IMR-90 (cell line): ENCODE results near the gene MMAB. TPM values are rescaled to one million over a fixed set of nuclear protein-coding genes. Genes with fewer than 3 reads are reported as not detected.

ENCODE experiments used
- ATAC-seq: fragments of 200-7000 bp; cut with Tn5 transposase; 2 replicates; pipeline ENCODE4 v1.9.1; 2020; ENCODE audit warnings: low read depth, mild to moderate bottlenecking, moderate library complexity
- BruUV-seq: library from RNA; stranded (reverse); fragments of 400-500 nt; replicated peaks from 2 replicates; lab custom pipeline; 2021; lab: Mats Ljungman, UMichigan
- CTCF ChIA-PET: fragments of 300-600 bp; formaldehyde crosslinking; extraction: SDS; loops from one replicate; lab custom pipeline; 2021; ENCODE audit warnings: antibody characterized with exemption; lab: Yijun Ruan, JAX
- POLR2A ChIA-PET: fragments of 300-600 bp; sonication (Branson Sonifier 250); formaldehyde crosslinking; loops from one replicate; lab custom pipeline; 2022; ENCODE audit warnings: antibody characterized with exemption; ENCODE audit not compliant: unreplicated experiment; lab: Charles Lee
- DNase-seq: peaks from one replicate; pipeline ENCODE4 v3.0.0; 2013
- H2AFZ ChIP-seq: replicated peaks from 2 replicates; pipeline ENCODE3; 2013; ENCODE audit warnings: low read length, mild to moderate bottlenecking; ENCODE audit not compliant: poor library complexity
- H2AK5ac ChIP-seq: 2 replicates; pipeline ENCODE4 v1.6.1; 2013; ENCODE audit warnings: low read depth, low read length, inconsistent platforms
- H2AK9ac ChIP-seq: replicated peaks from 2 replicates; pipeline ENCODE3; 2013; ENCODE audit warnings: mild to moderate bottlenecking, low read depth, low read length, moderate library complexity; ENCODE audit not compliant: poor library complexity
- H2BK120ac ChIP-seq: 2 replicates; pipeline ENCODE4 v1.6.1; 2013; ENCODE audit warnings: low read depth, low read length, inconsistent platforms
- H2BK15ac ChIP-seq: 3 replicates; pipeline ENCODE4 v1.6.1; 2013; ENCODE audit warnings: low read depth, low read length, inconsistent platforms
- H2BK20ac ChIP-seq: 2 replicates; pipeline ENCODE4 v1.6.1; 2013; ENCODE audit warnings: low read depth, mild to moderate bottlenecking, inconsistent platforms, low read length, moderate library complexity
- H2BK5ac ChIP-seq: 2 replicates; pipeline ENCODE4 v1.6.1; 2013; ENCODE audit warnings: mild to moderate bottlenecking, low read depth, low read length, inconsistent platforms; ENCODE audit not compliant: poor library complexity, severe bottlenecking
- H3K14ac ChIP-seq: replicated peaks from 2 replicates; pipeline ENCODE4 v1.6.1; 2013; ENCODE audit warnings: low read depth, low read length, inconsistent platforms
- H3K18ac ChIP-seq: 2 replicates; pipeline ENCODE4 v1.6.1; 2013; ENCODE audit warnings: low read depth, low read length, control low read depth
- H3K23ac ChIP-seq: 2 replicates; pipeline ENCODE4 v1.6.1; 2013; ENCODE audit warnings: low read depth, low read length, inconsistent platforms
- H3K27ac ChIP-seq: 2 replicates; pipeline ENCODE4 v1.5.1; 2013; ENCODE audit warnings: mild to moderate bottlenecking, control low read depth, low read length; ENCODE audit not compliant: insufficient read depth
- H3K27me3 ChIP-seq: 2 replicates; pipeline ENCODE4 v1.6.1; 2013; ENCODE audit warnings: low read length; ENCODE audit not compliant: control insufficient read depth, insufficient read depth
- H3K36me3 ChIP-seq: 2 replicates; pipeline ENCODE4 v1.6.1; 2013; ENCODE audit warnings: low read length, mixed read lengths; ENCODE audit not compliant: control insufficient read depth, insufficient read depth
- H3K4ac ChIP-seq: 2 replicates; pipeline ENCODE4 v1.6.1; 2013; ENCODE audit warnings: low read depth, low read length, inconsistent platforms
- H3K4me1 ChIP-seq: 2 replicates; pipeline ENCODE4 v1.6.1; 2013; ENCODE audit warnings: low read length, mixed read lengths; ENCODE audit not compliant: control insufficient read depth, insufficient read depth
- H3K4me2 ChIP-seq: 2 replicates; pipeline ENCODE4 v1.6.1; 2013; ENCODE audit warnings: low read depth, mild to moderate bottlenecking, control low read depth, low read length, moderate library complexity
- H3K4me3 ChIP-seq: 2 replicates; pipeline ENCODE4 v1.5.1; 2013; ENCODE audit warnings: low read depth, mild to moderate bottlenecking, control low read depth, low read length, moderate library complexity; ENCODE audit not compliant: insufficient read depth
- H3K56ac ChIP-seq: 2 replicates; pipeline ENCODE4 v1.6.1; 2013; ENCODE audit warnings: low read length, inconsistent platforms; ENCODE audit not compliant: insufficient read depth; ENCODE audit errors: extremely low read depth
- H3K79me1 ChIP-seq, 2 experiments: 2 replicates each; pipeline ENCODE4 v1.6.1; 2013; ENCODE audit warnings: low read length in 2 of 2, inconsistent platforms in 1 of 2, low read depth in 1 of 2
- H3K9ac ChIP-seq: 2 replicates; pipeline ENCODE4 v1.6.1; 2013; ENCODE audit warnings: low read depth, low read length, control low read depth
- H3K9me1 ChIP-seq: 2 replicates; pipeline ENCODE4 v1.6.1; 2013; ENCODE audit warnings: low read length, inconsistent platforms; ENCODE audit not compliant: insufficient read depth
- H3K9me3 ChIP-seq: 2 replicates; pipeline ENCODE4 v1.6.1; 2013; ENCODE audit warnings: low read length; ENCODE audit not compliant: control insufficient read depth, insufficient read depth
- H4K20me1 ChIP-seq: 2 replicates; pipeline ENCODE4 v1.6.1; 2013; ENCODE audit warnings: low read length, inconsistent platforms; ENCODE audit not compliant: insufficient read depth
- H4K5ac ChIP-seq: 2 replicates; pipeline ENCODE4 v1.6.1; 2013; ENCODE audit warnings: mild to moderate bottlenecking, low read depth, low read length, control low read depth
- H4K8ac ChIP-seq, 2 experiments: 2 replicates each; pipeline ENCODE4 v1.6.1; 2013; ENCODE audit warnings: low read depth in 2 of 2, low read length in 2 of 2, control low read depth in 1 of 2, inconsistent platforms in 1 of 2
- H4K91ac ChIP-seq: 2 replicates; pipeline ENCODE4 v1.6.1; 2013; ENCODE audit warnings: low read depth, low read length, inconsistent platforms; ENCODE audit not compliant: insufficient read depth
- BHLHE40 ChIP-seq: fragments of 150-350 bp; IDR thresholded peaks from 2 replicates; pipeline ENCODE4 v1.6.1; 2016; ENCODE audit warnings: mild to moderate bottlenecking, low read depth, low read length
- CEBPB ChIP-seq: IDR thresholded peaks from 2 replicates; pipeline ENCODE4 v1.6.1; 2012; ENCODE audit warnings: low read depth, low read length, improper control_type of control experiment
- CHD1 ChIP-seq: IDR thresholded peaks from 2 replicates; pipeline ENCODE4 v1.6.1; 2012; ENCODE audit warnings: low read depth, low read length, improper control_type of control experiment
- CTCF ChIP-seq: conservative IDR thresholded peaks from 2 replicates; pipeline ENCODE4 v1.5.1; 2012; ENCODE audit warnings: mild to moderate bottlenecking, low read depth, low read length, improper control_type of control experiment
- ELK1 ChIP-seq: fragments of 150-350 bp; IDR thresholded peaks from 2 replicates; pipeline ENCODE4 v1.6.1; 2016; ENCODE audit warnings: low read depth, mild to moderate bottlenecking, low read length, moderate library complexity, borderline replicate concordance
- FOS ChIP-seq: fragments of 150-350 bp; IDR thresholded peaks from 2 replicates; pipeline ENCODE4 v1.6.1; 2016; ENCODE audit warnings: low read depth, low read length
- MAFK ChIP-seq: IDR thresholded peaks from 2 replicates; pipeline ENCODE4 v1.6.1; 2012; ENCODE audit warnings: low read depth, low read length, improper control_type of control experiment
- MAZ ChIP-seq: IDR thresholded peaks from 2 replicates; pipeline ENCODE4 v1.6.1; 2012; ENCODE audit warnings: low read depth, mild to moderate bottlenecking, low read length, improper control_type of control experiment, moderate library complexity, borderline replicate concordance
- MXI1 ChIP-seq: IDR thresholded peaks from 2 replicates; pipeline ENCODE4 v1.6.1; 2012; ENCODE audit warnings: low read depth, mild to moderate bottlenecking, low read length, moderate library complexity, borderline replicate concordance
- NFE2L2 ChIP-seq: fragments of 150-350 bp; IDR thresholded peaks from 2 replicates; pipeline ENCODE4 v1.6.1; 2016; ENCODE audit warnings: low read depth, mild to moderate bottlenecking, low read length
- POLR2A ChIP-seq: IDR thresholded peaks from 2 replicates; pipeline ENCODE4 v1.6.1; 2012; ENCODE audit warnings: mild to moderate bottlenecking, low read depth, low read length
- RAD21 ChIP-seq: IDR thresholded peaks from 2 replicates; pipeline ENCODE4 v1.6.1; 2012; ENCODE audit warnings: low read length, improper control_type of control experiment
- RCOR1 ChIP-seq: IDR thresholded peaks from 2 replicates; pipeline ENCODE4 v1.6.1; 2012; ENCODE audit warnings: mild to moderate bottlenecking, low read length, improper control_type of control experiment; ENCODE audit not compliant: insufficient replicate concordance
- USF2 ChIP-seq: fragments of 150-350 bp; IDR thresholded peaks from 2 replicates; pipeline ENCODE4 v1.6.1; 2017; ENCODE audit warnings: mild to moderate bottlenecking, antibody characterized with exemption, low read length, low read depth
- WGBS, 2 experiments: methylation state at CpG; one replicate each; pipeline versions ENCODE4 v1.1.5 to v1.1.7; 2013; ENCODE audit warnings: missing lambda C conversion rate in 2 of 2; ENCODE audit not compliant: insufficient read length in 1 of 2; ENCODE audit errors: extremely low coverage in 2 of 2; 5-methylcytosine and 5-hydroxymethylcytosine counted together
- dilution Hi-C: fragments of 300-500 bp; cut with HindIII; formaldehyde crosslinking; loops from one replicate; pipeline ENCODE4 v1.14.3; 2018; ENCODE audit warnings: low sequenced_read_pairs; ENCODE audit not compliant: unreplicated experiment
- in situ Hi-C: fragments of 300-500 bp; cut with MboI; formaldehyde crosslinking; loops from 3 replicates; pipeline ENCODE4 v1.14.3; 2019; ENCODE audit warnings: low sequenced_read_pairs, inconsistent platforms, mixed read lengths
- intact Hi-C: fragments of 100-400 bp; cut with micrococcal nuclease; formaldehyde crosslinking; loops from 2 replicates; pipeline ENCODE4 v1.10.0; 2022
- polyA plus RNA-seq, 3 experiments: library from polyadenylated mRNA; depleted of rRNA; stranded (reverse); fragments of >200 nt; gene quantifications; 2 replicates each; pipeline ENCODE4 v1.2.3, GENCODE V29; 2012; ENCODE audit warnings: low replicate concordance in 1 of 3
- total RNA-seq: library from RNA; depleted of rRNA; stranded (reverse); fragments of >200 nt; gene quantifications from 2 replicates; pipeline ENCODE4 v1.2.3, GENCODE V29; 2012

MMAB gene
- total and polyA plus RNA-seq, 2 of the 4 experiments (the other 2 are of a cell fraction), result 16.5 to 16.9 TPM

GRCh38 chr12:109596418-109597244 is 23.3 kb upstream of the MMAB start:
- no peak overlapping the region for H3K4me2 ChIP-seq
- intact Hi-C loops (loop anchor here (1.0 to 5.0 kb wide), 4 partner anchors 78 to 248 kb away; partner anchors contain the start of gene FAM222A), dilution Hi-C loops (no loop called here), in situ Hi-C loops (no loop called here)
- no peak overlapping the region for H3K56ac ChIP-seq
- no peaks in the 10 kb centered on the region for H3K9me3 ChIP-seq
- no TSS peak for BruUV-seq
- no peaks in the 10 kb centered on the region for H4K20me1 ChIP-seq
- H3K4ac ChIP-seq, result no peak overlapping the region
- H3K4me1 ChIP-seq, result peaks cover 2% of the 10 kb centered on the region; the same call in 1 of the 2 replicates
- H3K23ac ChIP-seq, result no peak overlapping the region
- no peak overlapping the region for H3K4me3 ChIP-seq
- H3K14ac ChIP-seq, result no peak overlapping the region
- H4K91ac ChIP-seq, result no peak overlapping the region
- peaks cover under 1% of the 10 kb centered on the region; the same call in 1 of the 2 replicates for H3K27me3 ChIP-seq
- no peaks in the 10 kb centered on the region for H3K79me1 ChIP-seq
- H2BK20ac ChIP-seq, result no peak overlapping the region
- no peak for ATAC-seq
- H4K5ac ChIP-seq, result no peak overlapping the region
- H3K9ac ChIP-seq, result no peak overlapping the region
- H4K8ac ChIP-seq, result no peak overlapping the region
- peaks cover 3% of the 10 kb centered on the region; the same call in 1 of the 2 replicates for H3K9me1 ChIP-seq
- 74% methylated on average over 6 of the region's 24 CpGs; no CpG with 5 or more reads in 1 of the 2 experiments for WGBS, 2 experiments
- ChIA-PET CTCF (interaction anchor here (0.8 to 3.3 kb wide), 10 partner anchors 9 to 189 kb away, joined by 3 to 36 read pairs (median 4); partner anchors contain the start of genes MMAB and MVK), POLR2A (no interaction called here)
- no peak overlapping the region for H2AFZ ChIP-seq
- H3K18ac ChIP-seq, result no peak overlapping the region
- no peak overlapping the region for H2BK120ac ChIP-seq
- no peak overlapping the region for H2BK5ac ChIP-seq
- no peaks in the 10 kb centered on the region for H3K36me3 ChIP-seq
- no peak overlapping the region for H3K27ac ChIP-seq
- DNase-seq, result no peak
- H2AK9ac ChIP-seq, result peak overlapping the region; percentile 45
- no peak overlapping the region for H2AK5ac ChIP-seq
- H2BK15ac ChIP-seq, result no peak overlapping the region
- no peak for TF ChIP-seq MXI1
- TF ChIP-seq USF2, result no peak
- no peak for TF ChIP-seq CEBPB
- TF ChIP-seq CHD1, result no peak
- no peak for TF ChIP-seq CTCF
- TF ChIP-seq NFE2L2, result no peak
- TF ChIP-seq BHLHE40, result no peak
- no peak for TF ChIP-seq MAZ
- TF ChIP-seq MAFK, result no peak
- no peak for TF ChIP-seq POLR2A
- no peak for TF ChIP-seq ELK1
- no peak for TF ChIP-seq FOS
- TF ChIP-seq RAD21, result no peak
- TF ChIP-seq RCOR1, result no peak
